DOHH2 (cell line): ENCODE data around the gene PRKCE.

Source experiments
- CTCF ChIP-seq: fragments of 200-600 bp; sonication (generic); IDR thresholded peaks from one replicate; pipeline ENCODE4 v1.5.1; 2014; ENCODE audit warnings: antibody characterized with exemption, mild to moderate bottlenecking, low read depth, low read length; ENCODE audit not compliant: poor library complexity, severe bottlenecking
- EZH2phosphoT487 ChIP-seq: fragments of 200-600 bp; sonication (generic); IDR thresholded peaks from 2 replicates; pipeline ENCODE4 v1.6.1; 2017; ENCODE audit warnings: borderline replicate concordance, mild to moderate bottlenecking, antibody characterized with exemption, low read length, moderate library complexity, mixed read lengths

- TF ChIP-seq CTCF (no peak), EZH2phosphoT487 (no peak)
Measured at GRCh38 chr2:45758018-45758417, 106.5 kb downstream of the PRKCE start.
